Parathyroid adenoma (tissue), 2 donors: Measurements from ENCODE around the gene SEC31B.

ENCODE experiments used
- H2AFZ ChIP-seq: fragments of 300-600 bp; sonication (generic); one replicate; pipeline ENCODE4 v1.7.0; 2017; ENCODE audit warnings: antibody characterized with exemption, mild to moderate bottlenecking
- H3K27ac ChIP-seq: fragments of 300-600 bp; sonication (generic); one replicate; pipeline ENCODE4 v1.7.0; 2017
- H3K27me3 ChIP-seq: fragments of 300-600 bp; sonication (generic); one replicate; pipeline ENCODE4 v1.7.0; 2017; ENCODE audit warnings: low read length; ENCODE audit not compliant: control insufficient read depth, insufficient read depth
- H3K36me3 ChIP-seq: fragments of 300-600 bp; sonication (generic); one replicate; pipeline ENCODE4 v1.7.0; 2017; ENCODE audit warnings: low read length; ENCODE audit not compliant: control insufficient read depth, insufficient read depth
- H3K4me1 ChIP-seq: fragments of 300-600 bp; sonication (generic); one replicate; pipeline ENCODE4 v1.7.0; 2017; ENCODE audit warnings: control low read depth
- H3K4me2 ChIP-seq: fragments of 300-600 bp; sonication (generic); one replicate; pipeline ENCODE4 v1.7.0; 2017; ENCODE audit warnings: low read length
- H3K4me3 ChIP-seq: fragments of 300-600 bp; sonication (generic); one replicate; pipeline ENCODE4 v1.7.0; 2017; ENCODE audit warnings: low read depth, low read length
- H3K79me2 ChIP-seq: fragments of 300-600 bp; sonication (generic); one replicate; pipeline ENCODE4 v1.7.0; 2017; ENCODE audit warnings: control low read depth
- H3K9ac ChIP-seq: fragments of 300-600 bp; sonication (generic); one replicate; pipeline ENCODE4 v1.7.0; 2017; ENCODE audit warnings: mild to moderate bottlenecking
- H3K9me3 ChIP-seq: fragments of 300-600 bp; sonication (generic); one replicate; pipeline ENCODE4 v1.7.0; 2017; ENCODE audit warnings: low read length; ENCODE audit not compliant: control insufficient read depth
- CTCF ChIP-seq: fragments of 300-600 bp; sonication (generic); IDR thresholded peaks from one replicate; pipeline ENCODE4 v1.7.0; 2017; ENCODE audit warnings: antibody characterized with exemption, mild to moderate bottlenecking
- donor health status: primary hyperparathyroidism.

SEC31B gene

GRCh38 chr10:100524638-100525037, 5.0 kb upstream of the SEC31B start:
- Histone ChIP-seq H3K79me2 (peaks cover 2% of the 10 kb centered on the region), H3K4me3 (no peak overlapping the region), H3K4me2 (no peak overlapping the region), H3K36me3 (no peaks in the 10 kb centered on the region), H3K4me1 (no peaks in the 10 kb centered on the region), H3K9ac (no peak overlapping the region), H3K9me3 (no peaks in the 10 kb centered on the region), H3K27ac (no peak overlapping the region), H3K27me3 (no peaks in the 10 kb centered on the region), H2AFZ (no peak overlapping the region)
- TF ChIP-seq CTCF = no peak

DNA sequence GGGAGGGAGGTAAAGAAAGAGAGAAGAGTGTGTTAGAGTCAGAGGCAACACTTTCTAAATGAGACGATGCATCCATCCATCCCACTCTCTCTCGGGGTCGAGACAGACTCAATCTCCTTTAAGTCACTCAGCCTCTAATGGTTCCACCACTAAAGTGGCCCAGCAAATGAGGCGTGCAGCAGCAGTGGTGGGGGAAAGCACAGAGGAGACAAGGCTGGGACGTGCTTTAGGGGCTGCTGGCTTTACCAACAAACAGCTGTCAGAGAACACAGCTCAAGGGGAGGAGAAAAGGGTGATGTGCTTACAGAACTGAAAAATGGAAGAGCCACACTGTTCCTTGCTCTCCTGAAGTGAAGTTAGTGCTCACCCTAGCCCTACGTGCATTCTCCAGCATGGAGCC, 4.5 kb upstream of the SEC31B start:
- no peak overlapping the region for H2AFZ ChIP-seq
- H3K9ac ChIP-seq = no peak overlapping the region
- H3K27ac ChIP-seq = no peak overlapping the region
- H3K9me3 ChIP-seq = no peaks in the 10 kb centered on the region
- no peak overlapping the region for H3K4me2 ChIP-seq
- H3K27me3 ChIP-seq = no peaks in the 10 kb centered on the region
- H3K36me3 ChIP-seq = no peaks in the 10 kb centered on the region
- no peaks in the 10 kb centered on the region for H3K79me2 ChIP-seq
- H3K4me1 ChIP-seq = no peaks in the 10 kb centered on the region
- H3K4me3 ChIP-seq = no peak overlapping the region
- no peak for TF ChIP-seq CTCF

DNA sequence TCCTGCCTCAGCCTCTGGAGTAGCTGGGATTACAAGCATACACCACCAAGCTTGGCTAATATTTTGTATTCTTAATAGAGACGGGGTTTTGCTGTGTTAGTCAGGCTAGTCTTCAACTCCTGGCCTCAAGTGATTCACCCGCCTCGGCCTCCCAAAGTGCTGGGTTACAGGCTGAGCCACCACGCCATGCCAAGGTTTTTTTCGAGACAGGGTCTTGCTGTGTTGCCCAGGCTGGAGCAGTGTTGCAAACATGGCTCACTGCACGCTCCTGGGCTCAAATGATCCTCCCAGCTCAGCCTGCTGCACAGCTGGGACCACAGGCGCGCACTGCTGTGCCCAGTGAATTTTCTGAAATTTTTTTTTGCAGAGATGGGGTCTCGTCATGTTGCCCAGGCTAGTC, 3.3 kb upstream of the SEC31B start:
- H3K9ac ChIP-seq = no peak overlapping the region
- H3K36me3 ChIP-seq = no peaks in the 10 kb centered on the region
- H3K9me3 ChIP-seq = no peaks in the 10 kb centered on the region
- no peak for TF ChIP-seq CTCF
- H3K4me2 ChIP-seq = no peak overlapping the region
- H3K4me3 ChIP-seq = no peak overlapping the region
- H3K27me3 ChIP-seq = no peaks in the 10 kb centered on the region
- no peak overlapping the region for H3K27ac ChIP-seq
- H3K4me1 ChIP-seq = no peaks in the 10 kb centered on the region
- no peak overlapping the region for H2AFZ ChIP-seq
- H3K79me2 ChIP-seq = no peaks in the 10 kb centered on the region

DNA sequence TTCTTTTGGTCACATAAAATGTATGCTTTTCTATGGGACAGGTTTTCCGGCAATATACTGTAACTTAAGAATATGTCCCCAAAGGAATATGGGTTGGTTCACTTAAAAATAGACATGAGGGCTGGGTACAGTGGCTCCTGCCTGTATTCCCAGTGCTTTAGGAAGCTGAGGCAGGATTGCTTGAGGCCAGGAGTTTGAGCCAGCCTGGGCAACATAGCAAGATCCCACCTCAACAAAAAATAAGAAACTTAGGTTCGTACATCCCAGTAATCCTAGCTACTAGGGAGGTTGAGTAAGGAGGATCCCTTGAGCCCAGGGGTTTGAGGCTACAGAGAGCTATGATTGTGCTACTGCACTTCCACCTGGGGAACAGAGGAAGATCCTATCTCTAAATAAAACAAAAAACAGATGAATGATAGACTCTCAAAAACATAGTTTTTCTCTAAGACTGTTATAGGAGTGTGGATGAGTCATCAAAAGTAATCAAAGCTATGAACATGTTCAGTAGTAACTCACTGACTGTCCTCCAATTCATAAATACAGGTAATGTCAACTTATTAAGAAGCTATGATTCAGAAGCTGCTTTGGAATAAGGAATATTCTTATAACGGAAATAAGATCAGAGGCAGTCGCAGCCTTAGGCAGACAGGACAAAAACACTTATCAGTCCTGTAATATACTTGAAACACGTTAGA, 2.6 kb upstream of the SEC31B start:
- no peak overlapping the region for H3K4me2 ChIP-seq
- H3K27me3 ChIP-seq = no peaks in the 10 kb centered on the region
- no peak for TF ChIP-seq CTCF
- H3K79me2 ChIP-seq = no peaks in the 10 kb centered on the region
- no peak overlapping the region for H3K4me3 ChIP-seq
- no peaks in the 10 kb centered on the region for H3K9me3 ChIP-seq
- no peaks in the 10 kb centered on the region for H3K36me3 ChIP-seq
- no peak overlapping the region for H3K27ac ChIP-seq
- H2AFZ ChIP-seq = no peak overlapping the region
- no peak overlapping the region for H3K9ac ChIP-seq
- H3K4me1 ChIP-seq = no peaks in the 10 kb centered on the region

- Histone ChIP-seq H3K79me2 (no peaks in the 10 kb centered on the region), H3K4me3 (no peak overlapping the region), H3K9me3 (no peaks in the 10 kb centered on the region), H2AFZ (no peak overlapping the region), H3K27me3 (no peaks in the 10 kb centered on the region), H3K4me1 (no peaks in the 10 kb centered on the region), H3K4me2 (no peak overlapping the region), H3K27ac (no peak overlapping the region), H3K9ac (no peak overlapping the region), H3K36me3 (no peaks in the 10 kb centered on the region)
- no peak for TF ChIP-seq CTCF
Observed at GRCh38 chr10:100520811-100521210, 1.1 kb upstream of the SEC31B start.
